ENCODE results near the gene TMEM145. TPM values are rescaled to one million over a fixed set of nuclear protein-coding genes. Genes with fewer than 3 reads are reported as not detected.

The TMEM145 gene
- total RNA-seq, 1 experiment from 2014 or later: 0.51 TPM

DNA sequence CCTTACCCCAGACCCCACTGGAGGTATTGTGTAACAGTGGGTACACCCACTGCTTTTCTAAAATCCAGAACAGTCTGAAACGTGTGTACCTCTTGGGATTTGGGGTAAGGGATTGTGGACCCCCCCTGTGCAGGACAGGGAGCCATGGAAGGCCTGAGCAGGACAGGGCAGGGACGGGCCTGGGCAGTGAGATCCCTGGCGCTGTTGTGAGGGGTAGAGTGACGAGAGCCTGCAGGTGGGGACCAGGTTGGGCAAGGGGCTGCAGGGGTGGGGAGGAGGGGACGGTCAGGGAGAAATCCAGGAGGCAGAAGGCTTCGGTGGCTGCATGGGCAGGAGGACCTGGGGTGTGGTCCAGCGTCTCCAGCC, 48.4 kb downstream of the TMEM145 start:
- DNase-seq (ENCODE audit: low read depth): no peak

DNA sequence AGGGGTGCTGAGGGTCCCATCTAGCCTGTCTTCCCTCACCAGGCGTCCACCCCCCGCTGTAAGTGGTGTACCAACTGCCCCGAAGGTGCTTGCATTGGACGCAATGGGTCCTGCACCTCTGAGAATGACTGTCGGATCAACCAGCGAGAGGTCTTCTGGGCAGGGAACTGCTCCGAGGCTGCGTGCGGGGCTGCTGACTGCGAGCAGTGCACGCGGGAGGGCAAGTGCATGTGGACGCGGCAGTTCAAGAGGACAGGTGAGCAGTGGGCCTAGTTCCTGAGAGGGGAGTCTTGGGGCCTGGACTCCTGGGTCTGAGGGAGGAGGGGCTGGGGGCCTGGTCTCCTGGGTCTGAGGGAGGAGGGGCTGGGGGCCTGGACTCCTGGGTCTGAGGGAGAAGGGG, 49.2 kb downstream of the TMEM145 start:
- DNase-seq (ENCODE audit: low read depth): no peak

DNA sequence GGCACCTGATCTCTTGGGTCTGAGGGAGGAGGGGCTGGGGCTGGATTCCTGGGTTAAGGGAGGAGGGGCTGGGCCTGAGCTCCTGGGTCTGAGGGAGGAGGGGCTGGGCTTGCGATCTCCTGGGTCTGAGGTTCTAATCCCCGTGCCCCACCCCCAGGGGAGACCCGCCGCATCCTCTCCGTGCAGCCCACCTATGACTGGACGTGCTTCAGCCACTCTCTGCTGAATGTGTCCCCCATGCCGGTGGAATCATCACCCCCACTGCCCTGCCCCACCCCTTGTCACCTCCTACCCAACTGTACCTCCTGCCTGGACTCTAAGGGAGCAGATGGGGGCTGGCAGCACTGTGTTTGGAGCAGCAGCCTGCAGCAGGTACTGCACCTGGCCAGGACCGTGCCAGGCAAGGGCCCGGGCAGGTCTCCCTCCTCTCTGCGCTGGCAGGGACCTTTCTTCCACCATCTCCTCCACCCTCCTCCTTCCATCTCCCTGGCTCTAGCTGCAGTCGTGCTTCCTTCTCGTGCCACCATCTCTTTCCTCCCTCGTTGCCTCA, 49.9 kb downstream of the TMEM145 start:
- DNase-seq (ENCODE audit: low read depth): no peak

DNA sequence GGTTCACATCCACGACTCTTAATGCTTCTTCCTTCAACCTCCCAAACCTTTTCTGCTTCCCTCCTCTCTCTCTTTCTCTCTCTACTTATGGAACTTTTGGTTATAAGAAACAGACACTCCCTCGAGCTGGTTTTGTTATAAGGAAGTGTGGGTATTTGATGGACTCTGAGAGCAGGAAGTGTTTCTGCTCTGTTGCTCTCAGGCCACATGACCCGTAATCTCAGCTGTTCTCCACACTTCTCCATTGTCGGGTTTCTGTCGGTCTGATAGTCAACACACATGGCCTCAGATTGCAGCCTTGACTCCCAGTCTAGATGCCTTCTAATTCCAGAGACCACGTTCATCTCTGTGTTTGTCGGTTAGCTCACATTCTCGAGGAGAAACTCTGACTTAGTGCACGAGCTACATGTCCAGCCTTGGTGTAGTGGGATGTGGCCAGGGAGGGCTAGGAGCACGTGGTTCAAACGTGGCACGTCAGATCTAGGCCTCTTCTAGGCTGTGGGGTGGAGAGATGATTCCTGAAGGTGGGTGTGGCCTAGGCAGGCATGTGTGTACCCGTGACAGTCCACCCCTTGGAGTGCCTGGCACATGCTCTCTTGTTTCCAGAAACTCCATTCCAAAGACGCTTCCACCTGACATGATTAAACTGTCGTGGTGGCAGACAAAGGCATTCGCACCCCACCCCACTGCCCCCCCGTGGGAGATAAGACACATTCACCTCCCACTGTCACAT, 50.7 kb downstream of the TMEM145 start:
- no peak for DNase-seq (ENCODE audit: low read depth)

DNA sequence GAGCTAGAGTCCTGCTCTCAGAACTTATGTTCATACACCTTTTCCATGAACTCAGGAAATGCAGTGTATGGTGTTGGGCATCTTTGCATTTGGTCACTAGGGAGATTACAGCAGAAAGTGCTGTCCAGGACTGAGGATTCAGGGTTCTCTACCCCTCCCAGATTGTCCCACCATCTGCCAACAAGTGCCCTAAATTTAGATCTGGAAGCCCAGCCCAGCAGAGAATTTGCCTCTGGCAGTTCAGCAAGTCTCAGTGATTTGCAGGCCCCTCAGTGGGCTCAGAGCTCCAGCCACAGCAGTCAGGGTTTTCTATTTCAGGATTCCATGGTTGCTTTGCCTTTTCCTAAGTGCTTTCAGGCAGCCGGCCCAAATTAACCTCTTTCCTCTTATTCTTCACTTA, 53.6 kb downstream of the TMEM145 start:
- DNase-seq (ENCODE audit: low read depth): no peak

DNA sequence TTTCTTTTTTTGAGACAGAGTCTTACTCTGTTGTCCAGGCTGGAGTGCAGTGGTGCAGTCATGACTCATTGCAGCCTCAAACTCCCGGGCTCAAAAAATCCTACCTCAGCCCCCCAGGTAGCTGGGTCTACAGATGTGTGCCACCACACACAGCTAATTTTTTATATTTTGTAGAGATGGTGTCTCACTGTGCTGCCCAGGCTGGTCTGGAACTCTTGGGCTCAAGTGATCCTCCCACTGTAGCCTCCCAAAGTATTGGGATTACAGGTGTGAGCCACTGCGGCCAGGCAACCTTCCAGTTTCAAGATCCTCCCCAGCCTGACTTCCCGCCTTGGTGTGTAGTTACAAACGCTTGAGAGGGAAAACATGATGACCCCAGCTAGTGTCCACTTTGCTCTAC, 54.8 kb downstream of the TMEM145 start:
- no peak for DNase-seq (ENCODE audit: low read depth)

DNA sequence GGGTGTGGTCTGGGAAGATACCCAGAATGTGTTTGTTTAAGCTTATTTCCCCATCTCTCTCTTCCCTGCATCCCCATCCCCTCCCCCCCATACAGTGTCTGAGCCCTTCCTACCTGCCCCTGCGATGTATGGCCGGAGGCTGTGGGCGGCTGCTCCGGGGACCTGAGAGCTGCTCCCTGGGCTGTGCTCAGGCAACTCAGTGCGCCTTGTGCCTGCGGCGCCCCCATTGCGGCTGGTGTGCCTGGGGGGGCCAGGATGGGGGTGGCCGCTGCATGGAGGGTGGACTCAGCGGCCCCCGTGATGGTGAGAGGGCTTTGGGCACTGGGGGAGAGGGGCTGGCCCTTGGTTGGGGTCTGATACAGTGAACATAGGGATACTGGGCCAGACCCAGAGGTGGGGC, 55.3 kb downstream of the TMEM145 start:
- DNase-seq (ENCODE audit: low read depth): no peak

DNA sequence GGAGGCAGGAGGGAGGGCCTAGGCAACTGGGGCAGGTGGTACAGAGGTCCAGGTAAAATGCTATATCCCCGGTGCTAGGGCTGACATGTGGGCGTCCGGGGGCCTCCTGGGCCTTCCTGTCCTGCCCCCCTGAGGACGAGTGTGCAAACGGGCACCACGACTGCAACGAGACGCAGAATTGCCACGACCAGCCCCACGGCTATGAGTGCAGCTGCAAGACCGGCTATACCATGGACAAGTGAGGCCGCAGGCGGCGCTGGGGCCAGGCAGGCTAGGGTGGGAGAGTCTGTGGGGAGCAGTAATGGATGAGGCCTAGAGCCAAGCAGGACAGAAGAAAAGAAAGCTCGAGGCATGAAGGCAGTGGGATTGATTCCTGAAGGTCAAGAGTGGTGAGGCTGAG, 55.7 kb downstream of the TMEM145 start:
- DNase-seq (ENCODE audit: low read depth): no peak

DNA sequence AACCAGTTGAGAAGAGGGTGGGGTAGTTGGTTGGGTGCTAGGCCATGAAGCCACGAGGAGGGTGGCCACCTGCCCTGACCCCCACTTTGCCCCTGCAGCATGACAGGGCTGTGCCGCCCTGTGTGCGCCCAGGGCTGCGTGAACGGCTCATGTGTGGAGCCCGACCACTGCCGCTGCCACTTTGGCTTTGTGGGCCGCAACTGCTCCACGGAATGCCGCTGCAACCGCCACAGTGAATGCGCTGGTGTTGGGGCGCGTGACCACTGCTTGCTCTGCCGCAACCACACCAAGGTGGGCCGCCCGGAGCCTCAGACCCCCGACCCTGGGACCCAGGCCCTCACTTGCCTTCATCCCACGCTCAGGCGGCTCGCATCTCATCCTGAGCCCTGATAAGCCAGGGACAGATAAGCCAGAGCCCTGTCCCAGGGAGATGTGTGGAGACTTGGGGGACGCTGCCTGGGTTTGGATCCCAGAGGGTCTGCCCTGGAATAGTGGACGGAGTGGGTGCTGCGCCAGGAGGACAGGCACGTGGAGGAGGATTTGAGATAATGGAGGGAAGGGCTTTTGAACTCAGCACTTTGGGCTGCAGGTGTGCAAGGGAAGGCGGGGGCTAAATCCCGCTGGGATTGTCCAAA, 56.4 kb downstream of the TMEM145 start:
- DNase-seq (ENCODE audit: low read depth): no peak

DNA sequence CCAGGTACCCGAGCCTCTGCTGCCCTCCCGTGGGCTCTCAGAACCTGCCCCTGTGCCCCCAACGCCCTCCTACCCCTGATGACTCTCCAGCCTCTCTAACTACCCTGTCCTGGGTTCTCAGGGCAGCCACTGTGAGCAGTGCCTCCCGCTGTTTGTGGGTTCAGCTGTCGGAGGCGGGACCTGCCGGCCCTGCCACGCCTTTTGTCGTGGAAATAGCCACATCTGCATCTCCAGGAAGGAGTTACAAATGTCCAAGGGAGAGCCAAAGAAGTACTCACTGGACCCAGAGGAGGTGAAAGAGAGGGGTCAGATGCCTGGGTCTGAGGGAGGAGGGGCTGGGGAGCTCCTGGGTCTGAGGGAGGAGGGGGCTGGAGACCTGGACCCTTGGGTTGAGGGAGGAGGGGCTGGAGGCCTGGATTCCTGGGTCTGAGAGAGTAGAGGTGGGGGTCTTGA, 57.0 kb downstream of the TMEM145 start:
- DNase-seq (ENCODE audit: low read depth): no peak

DNA sequence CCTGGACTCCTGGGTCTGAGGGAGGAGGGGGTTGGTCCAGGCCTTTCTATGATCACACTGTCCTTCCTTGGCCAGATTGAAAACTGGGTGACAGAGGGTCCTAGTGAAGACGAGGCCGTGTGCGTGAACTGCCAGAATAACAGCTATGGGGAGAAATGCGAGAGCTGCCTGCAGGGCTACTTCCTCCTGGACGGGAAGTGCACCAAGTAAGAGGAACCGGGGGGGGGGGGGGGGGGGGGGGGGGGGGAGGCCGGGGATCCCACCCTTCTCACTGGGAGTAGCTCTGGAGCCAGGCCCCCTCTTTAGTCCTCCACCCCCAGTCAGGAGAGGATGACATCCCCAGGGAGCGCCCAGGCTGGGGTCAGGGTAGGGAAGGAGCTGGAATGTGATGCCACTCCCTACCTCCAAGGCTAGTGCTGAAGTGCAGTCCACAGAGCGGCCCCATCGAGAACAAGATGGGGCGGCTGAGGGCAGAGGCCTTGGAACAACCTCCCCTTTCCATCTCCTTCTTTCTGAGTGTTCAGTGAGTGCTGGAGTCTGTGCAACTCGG, 57.6 kb downstream of the TMEM145 start:
- no peak for DNase-seq (ENCODE audit: low read depth)

Other genes starting within 250 kb of the TMEM145 start
- 0.42 and 0.57 TPM in 2 replicates for gene GRIK5, start 243.1 kb upstream of the TMEM145 start, total RNA-seq (2014; rRNA removed; shearing (Covaris generic))
- gene ZNF574, start 237.1 kb upstream of the TMEM145 start, total RNA-seq (2014; rRNA removed; shearing (Covaris generic)): 18.5 and 19.3 TPM in 2 replicates
- 0.69 and 3.1 TPM in 2 replicates for gene POU2F2, start 180.9 kb upstream of the TMEM145 start, total RNA-seq (2014; rRNA removed; shearing (Covaris generic))
- 33.7 and 39.0 TPM in 2 replicates for gene DEDD2, start 95.6 kb upstream of the TMEM145 start, total RNA-seq (2014; rRNA removed; shearing (Covaris generic))
- 4.3 and 9.1 TPM in 2 replicates for gene ZNF526, start 93.0 kb upstream of the TMEM145 start, total RNA-seq (2014; rRNA removed; shearing (Covaris generic))
- gene GSK3A, start 70.7 kb upstream of the TMEM145 start, total RNA-seq (2014; rRNA removed; shearing (Covaris generic)): 31.1 and 44.7 TPM in 2 replicates
- gene ERF, start 58.2 kb upstream of the TMEM145 start, total RNA-seq (2014; rRNA removed; shearing (Covaris generic)): 23.8 and 30.8 TPM in 2 replicates
- 8.1 and 17.4 TPM in 2 replicates for gene CIC, start 44.1 kb upstream of the TMEM145 start, total RNA-seq (2014; rRNA removed; shearing (Covaris generic))
- 0.51 and 2.2 TPM in 2 replicates for gene PRR19, start 11.2 kb upstream of the TMEM145 start, total RNA-seq (2014; rRNA removed; shearing (Covaris generic))
- 54.7 and 75.0 TPM in 2 replicates for gene PAFAH1B3, start 10.7 kb upstream of the TMEM145 start, total RNA-seq (2014; rRNA removed; shearing (Covaris generic))
- gene MEGF8, start 12.3 kb downstream of the TMEM145 start, total RNA-seq (2014; rRNA removed; shearing (Covaris generic)): 11.0 and 11.6 TPM in 2 replicates
- gene CNFN, start 77.0 kb downstream of the TMEM145 start, total RNA-seq (2014; rRNA removed; shearing (Covaris generic)): 2.0 and 5.8 TPM in 2 replicates
- 6.7 and 7.4 TPM in 2 replicates for gene LIPE, start 114.1 kb downstream of the TMEM145 start, total RNA-seq (2014; rRNA removed; shearing (Covaris generic))
- not detected in 2 replicates for gene CXCL17, start 129.6 kb downstream of the TMEM145 start, total RNA-seq (2014; rRNA removed; shearing (Covaris generic))
- gene CEACAM1, start 215.2 kb downstream of the TMEM145 start, total RNA-seq (2014; rRNA removed; shearing (Covaris generic)): 0.17 TPM in 1 of 2 replicates, not detected in the other

Measured in Daoy (cell line).